Measurements from ENCODE around the gene INIP.
A peak's percentile ranks its signal among the peaks of the same experiment; 100 is the strongest.

The INIP gene

GRCh38 chr9:112705768-112706427 lies 12.0 kb downstream of the INIP start:
- peak; percentile 23 for DNase-seq (ENCODE audit: low read depth)
- H3K4me3 ChIP-seq (ENCODE audit: low read depth, low read length) = no peak overlapping the region
- TF ChIP-seq CTCF (IDR thresholded peaks at IDR 0.05; ENCODE audit: low read depth, low read length) = no peak
- TF ChIP-seq MAX (IDR thresholded peaks at IDR 0.05; ENCODE audit: low read depth, low read length) = no peak
- TF ChIP-seq MYC (IDR thresholded peaks at IDR 0.05; ENCODE audit: low read depth, low read length) = no peak

- H3K4me3 ChIP-seq (ENCODE audit: low read depth, low read length) = no peak overlapping the region
Measured at GRCh38 chr9:112703304-112703703, 14.6 kb downstream of the INIP start.

GRCh38 chr9:112700085-112700484 lies 17.8 kb downstream of the INIP start:
- no peak overlapping the region for H3K4me3 ChIP-seq (ENCODE audit: low read depth, low read length)
- TF ChIP-seq CTCF (IDR thresholded peaks at IDR 0.05; ENCODE audit: low read depth, low read length) (no peak), MYC (IDR thresholded peaks at IDR 0.05; ENCODE audit: low read depth, low read length) (no peak), POLR2A (IDR thresholded peaks at IDR 0.05; ENCODE audit: extremely low read depth, insufficient read length) (no peak), MAX (IDR thresholded peaks at IDR 0.05; ENCODE audit: low read depth, low read length) (no peak)
- DNase-seq (ENCODE audit: low read depth) = no peak

More at GRCh38 chr9:112703304-112703703, 14.6 kb downstream of the INIP start:
- TF ChIP-seq MAX (IDR thresholded peaks at IDR 0.05; ENCODE audit: low read depth, low read length) (no peak), CTCF (IDR thresholded peaks at IDR 0.05; ENCODE audit: low read depth, low read length) (no peak), POLR2A (IDR thresholded peaks at IDR 0.05; ENCODE audit: extremely low read depth, insufficient read length) (no peak), MYC (IDR thresholded peaks at IDR 0.05; ENCODE audit: low read depth, low read length) (no peak)
- no peak for DNase-seq (ENCODE audit: low read depth)

- TF ChIP-seq CTCF (IDR thresholded peaks at IDR 0.05; ENCODE audit: low read depth, low read length) (no peak), MAX (IDR thresholded peaks at IDR 0.05; ENCODE audit: low read depth, low read length) (no peak), POLR2A (IDR thresholded peaks at IDR 0.05; ENCODE audit: extremely low read depth, insufficient read length) (no peak), MYC (IDR thresholded peaks at IDR 0.05; ENCODE audit: low read depth, low read length) (no peak)
- H3K4me3 ChIP-seq (ENCODE audit: low read depth, low read length) = no peak overlapping the region
- DNase-seq (ENCODE audit: low read depth) = no peak
Measured at GRCh38 chr9:112699230-112699629, 18.7 kb downstream of the INIP start.

GRCh38 chr9:112696461-112696860 lies 21.5 kb downstream of the INIP start:
- TF ChIP-seq POLR2A (IDR thresholded peaks at IDR 0.05; ENCODE audit: extremely low read depth, insufficient read length) = no peak
- H3K4me3 ChIP-seq (ENCODE audit: low read depth, low read length) = no peak overlapping the region
- no peak for DNase-seq (ENCODE audit: low read depth)

- DNase-seq (ENCODE audit: low read depth) = no peak
- TF ChIP-seq MAX (IDR thresholded peaks at IDR 0.05; ENCODE audit: low read depth, low read length) (no peak), CTCF (IDR thresholded peaks at IDR 0.05; ENCODE audit: low read depth, low read length) (no peak), MYC (IDR thresholded peaks at IDR 0.05; ENCODE audit: low read depth, low read length) (no peak), POLR2A (IDR thresholded peaks at IDR 0.05; ENCODE audit: extremely low read depth, insufficient read length) (no peak)
- H3K4me3 ChIP-seq (ENCODE audit: low read depth, low read length) = no peak overlapping the region
Measured at GRCh38 chr9:112694706-112695555, 23.0 kb downstream of the INIP start.
